ENCODE data around the gene RPRD1B. TPM values are rescaled to one million over a fixed set of nuclear protein-coding genes. Genes with fewer than 3 reads are reported as not detected.

RPRD1B gene
- total RNA-seq, 3 donors from 2014 or later, result 21.4 to 33.8 (median 31.3) TPM

- intact Hi-C loops (cut with DNase I; ENCODE audit: low total_unique reads), result no loop called here
- Histone ChIP-seq H3K36me3 (no peaks in the 10 kb centered on the region), H3K4me3 (no peak overlapping the region), H3K9me3 (no peaks in the 10 kb centered on the region), H3K4me1 (no peaks in the 10 kb centered on the region), H3K27me3 (no peaks in the 10 kb centered on the region), H3K27ac (no peak overlapping the region)
- no peak for DNase-seq (ENCODE audit: low spot score in 2 of 2)
- TF ChIP-seq POLR2A (IDR thresholded peaks at IDR 0.05), result no peak
- TF ChIP-seq CTCF (IDR thresholded peaks at IDR 0.05), result no peak
- TF ChIP-seq POLR2AphosphoS5 (IDR thresholded peaks at IDR 0.05), result no peak
Observed at GRCh38 chr20:38121741-38122140, 88.2 kb downstream of the RPRD1B start.

- Histone ChIP-seq H3K4me3 (no peak overlapping the region), H3K9me3 (no peaks in the 10 kb centered on the region), H3K27ac (peak overlapping the region in 1 of 2 donors; percentile 56), H3K36me3 (no peaks in the 10 kb centered on the region), H3K4me1 (no peaks in the 10 kb centered on the region), H3K27me3 (no peaks in the 10 kb centered on the region)
- TF ChIP-seq POLR2AphosphoS5 (IDR thresholded peaks at IDR 0.05) (no peak), POLR2A (IDR thresholded peaks at IDR 0.05) (no peak), CTCF (IDR thresholded peaks at IDR 0.05) (no peak)
- intact Hi-C loops (cut with DNase I; ENCODE audit: low total_unique reads), result no loop called here
- DNase-seq (ENCODE audit: low spot score in 2 of 2), result no peak
Observed at GRCh38 chr20:38123021-38123587, 89.6 kb downstream of the RPRD1B start.

GRCh38 chr20:38125157-38126056 is 91.9 kb downstream of the RPRD1B start:
- H3K4me3 ChIP-seq, result no peak overlapping the region
- H3K9me3 ChIP-seq, result no peaks in the 10 kb centered on the region
- peak in 1 of 2 donors; percentile 85 for DNase-seq (ENCODE audit: low spot score in 2 of 2)
- H3K4me1 ChIP-seq, result no peaks in the 10 kb centered on the region
- TF ChIP-seq POLR2A (IDR thresholded peaks at IDR 0.05), result no peak
- no peaks in the 10 kb centered on the region for H3K36me3 ChIP-seq
- intact Hi-C loops (cut with DNase I; ENCODE audit: low total_unique reads), result no loop called here
- no peaks in the 10 kb centered on the region for H3K27me3 ChIP-seq
- no peak overlapping the region for H3K27ac ChIP-seq

GRCh38 chr20:38126146-38126921 is 92.8 kb downstream of the RPRD1B start:
- H3K4me1 ChIP-seq, result no peaks in the 10 kb centered on the region
- H3K4me3 ChIP-seq, result no peak overlapping the region
- intact Hi-C loops (cut with DNase I; ENCODE audit: low total_unique reads), result no loop called here
- DNase-seq (ENCODE audit: low spot score in 2 of 2), result no peak
- no peaks in the 10 kb centered on the region for H3K9me3 ChIP-seq
- no peaks in the 10 kb centered on the region for H3K27me3 ChIP-seq
- TF ChIP-seq CTCF (IDR thresholded peaks at IDR 0.05) (no peak), POLR2A (IDR thresholded peaks at IDR 0.05) (no peak), POLR2AphosphoS5 (IDR thresholded peaks at IDR 0.05) (no peak)
- no peaks in the 10 kb centered on the region for H3K36me3 ChIP-seq
- H3K27ac ChIP-seq, result peak overlapping the region; percentile 25 to 27

- intact Hi-C loops (cut with DNase I; ENCODE audit: low total_unique reads), result no loop called here
- Histone ChIP-seq H3K27ac (peak overlapping the region; percentile 25 to 27), H3K36me3 (no peaks in the 10 kb centered on the region), H3K27me3 (no peaks in the 10 kb centered on the region), H3K4me3 (no peak overlapping the region), H3K9me3 (no peaks in the 10 kb centered on the region), H3K4me1 (no peaks in the 10 kb centered on the region)
- TF ChIP-seq CTCF (IDR thresholded peaks at IDR 0.05), result no peak
- no peak for TF ChIP-seq POLR2AphosphoS5 (IDR thresholded peaks at IDR 0.05)
- TF ChIP-seq POLR2A (IDR thresholded peaks at IDR 0.05), result no peak
- no peak for DNase-seq (ENCODE audit: low spot score in 2 of 2)
Observed at GRCh38 chr20:38126932-38127621, 93.5 kb downstream of the RPRD1B start.
